Body of pancreas (tissue), 4 donors: ENCODE measurements around the gene LMO7. TPM values are rescaled to one million over a fixed set of nuclear protein-coding genes. Genes with fewer than 3 reads are reported as not detected.

Experiments
- ATAC-seq: fragments of 150-250 bp; one replicate; pipeline ENCODE4 v1.9.1; 2016
- DNase-seq, 4 donors: peaks; one replicate each; pipeline ENCODE4 v3.0.0-alpha.2; 2019
- H3K27ac ChIP-seq, 4 donors: fragments of 200-600 bp; sonication (generic); 1 replicate in 3 of 4; 2 replicates in 1 of 4; pipeline versions ENCODE4 v1.5.1 to v1.6.1; 2016 to 2019; ENCODE audit warnings: mild to moderate bottlenecking in 1 of 4, mixed read lengths in 1 of 4, moderate library complexity in 1 of 4
- H3K27me3 ChIP-seq, 2 donors: fragments of 200-600 bp; sonication (generic); one replicate each; pipeline ENCODE4 v1.6.0; 2016; ENCODE audit warnings: mild to moderate bottlenecking in 1 of 2
- H3K36me3 ChIP-seq, 2 donors: fragments of 200-600 bp; sonication (generic); replicated peaks in 1 of 2; 2 replicates each; pipeline ENCODE4 v1.5.1; 2016; ENCODE audit warnings: low read depth in 2 of 2; ENCODE audit not compliant: insufficient read depth in 1 of 2
- H3K4me1 ChIP-seq: fragments of 200-600 bp; sonication (generic); one replicate; pipeline ENCODE4 v1.6.0; 2016
- H3K4me3 ChIP-seq, 2 donors: fragments of 200-600 bp; sonication (generic); 1 replicate in 1 of 2; 2 replicates in 1 of 2; pipeline ENCODE4 v1.5.1; 2016 to 2019
- H3K9me3 ChIP-seq, 3 donors: fragments of 200-600 bp; sonication (generic); 1 replicate in 2 of 3; 2 replicates in 1 of 3; pipeline ENCODE4 v1.5.1; 2016
- POLR2A ChIP-seq, 3 donors: fragments of 450-650 bp; IDR thresholded peaks; one replicate each; pipeline ENCODE4 v1.6.1; 2016; ENCODE audit warnings: antibody characterized with exemption in 3 of 3, mild to moderate bottlenecking in 2 of 3
- WGBS, 2 donors: methylation state at CpG; one replicate each; pipeline ENCODE4 v1.1.5; 2017; 5-methylcytosine and 5-hydroxymethylcytosine counted together
- intact Hi-C: fragments of 100-400 bp; cut with DNase I; formaldehyde crosslinking; loops from one replicate; pipeline ENCODE4 v1.15.1; 2023
- total RNA-seq, 2 donors: library from RNA; depleted of rRNA; stranded (reverse); fragments of >200 nt; gene quantifications; one replicate each; pipeline ENCODE4 v1.1.0, GENCODE V29; 2016
- TF ChIP-seq, protein P1 (sequence below), 7 experiments: fragments of 450-650 bp in 4 of 7; fragments of 200-600 bp in 3 of 7; sonication (generic) in 3 of 7; IDR thresholded peaks; one replicate each; pipeline ENCODE4 v1.5.1; 2016 to 2019; ENCODE audit warnings: antibody characterized with exemption in 7 of 7

LMO7 gene
- total RNA-seq: 10 to 100 TPM; 50.6 to 56.0 TPM

DNA sequence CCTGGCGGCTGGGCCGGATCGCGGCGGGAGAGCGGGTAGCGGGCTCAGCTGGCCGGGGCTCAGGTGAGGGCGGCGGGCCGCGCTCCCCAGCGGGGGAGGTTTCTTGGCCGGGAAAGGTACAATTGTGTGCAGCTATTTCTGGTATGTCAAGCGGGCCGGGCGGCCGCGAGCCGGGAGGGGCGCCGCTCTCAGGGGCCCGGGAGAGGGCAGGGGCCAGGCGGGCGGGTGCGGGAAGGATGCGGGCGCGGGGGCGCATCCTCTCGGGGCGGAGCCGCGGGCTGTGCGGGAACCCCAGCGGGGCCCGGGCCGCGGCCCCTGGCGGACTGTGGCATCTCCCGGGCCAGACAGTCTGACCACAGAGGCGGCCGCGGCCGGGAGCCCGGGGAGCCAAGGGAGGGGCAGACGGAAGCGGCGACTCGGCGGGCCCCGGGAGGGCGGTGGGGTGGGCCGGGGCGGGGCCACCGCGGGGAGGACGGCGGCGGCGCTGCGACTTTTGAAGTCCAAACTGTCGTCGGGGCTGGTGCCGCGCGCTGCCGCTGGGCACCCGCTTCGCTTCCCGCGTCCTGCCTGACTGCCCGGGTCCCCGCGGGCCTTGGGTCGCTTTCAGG, at the start of gene LMO7:
TSS of gene LMO7 (plus strand) at position 503 of the 608 bp plus-strand sequence. CDS start 328 bp downstream, outside the sequence.
- peaks cover 18% of the 10 kb centered on the region for H3K4me1 ChIP-seq
- intact Hi-C loops: no loop called here
- WGBS, 2 donors: 0% methylated on average over 8 to 60 of the region's 76 CpGs
- H3K36me3 ChIP-seq: no peaks in the 10 kb centered on the region
- H3K27ac ChIP-seq: peak within 1 kb of the TSS; percentile 78 to 87 (median 86)
- peak; percentile 81 for ATAC-seq
- TF ChIP-seq, protein P1, sequence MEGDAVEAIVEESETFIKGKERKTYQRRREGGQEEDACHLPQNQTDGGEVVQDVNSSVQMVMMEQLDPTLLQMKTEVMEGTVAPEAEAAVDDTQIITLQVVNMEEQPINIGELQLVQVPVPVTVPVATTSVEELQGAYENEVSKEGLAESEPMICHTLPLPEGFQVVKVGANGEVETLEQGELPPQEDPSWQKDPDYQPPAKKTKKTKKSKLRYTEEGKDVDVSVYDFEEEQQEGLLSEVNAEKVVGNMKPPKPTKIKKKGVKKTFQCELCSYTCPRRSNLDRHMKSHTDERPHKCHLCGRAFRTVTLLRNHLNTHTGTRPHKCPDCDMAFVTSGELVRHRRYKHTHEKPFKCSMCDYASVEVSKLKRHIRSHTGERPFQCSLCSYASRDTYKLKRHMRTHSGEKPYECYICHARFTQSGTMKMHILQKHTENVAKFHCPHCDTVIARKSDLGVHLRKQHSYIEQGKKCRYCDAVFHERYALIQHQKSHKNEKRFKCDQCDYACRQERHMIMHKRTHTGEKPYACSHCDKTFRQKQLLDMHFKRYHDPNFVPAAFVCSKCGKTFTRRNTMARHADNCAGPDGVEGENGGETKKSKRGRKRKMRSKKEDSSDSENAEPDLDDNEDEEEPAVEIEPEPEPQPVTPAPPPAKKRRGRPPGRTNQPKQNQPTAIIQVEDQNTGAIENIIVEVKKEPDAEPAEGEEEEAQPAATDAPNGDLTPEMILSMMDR (IDR thresholded peaks at IDR 0.05): peak in 1 of 7 experiments; percentile 14
- TF ChIP-seq POLR2A (IDR thresholded peaks at IDR 0.05): peak in 2 of 3 donors; percentile 47 to 51
- H3K9me3 ChIP-seq: no peaks in the 10 kb centered on the region
- H3K27me3 ChIP-seq: peaks cover 0 to 3% of the 10 kb centered on the region in 2 donors
- peak within 1 kb of the TSS; percentile 48 to 56 for H3K4me3 ChIP-seq
- peak; percentile 54 to 65 (median 60) for DNase-seq

DNA sequence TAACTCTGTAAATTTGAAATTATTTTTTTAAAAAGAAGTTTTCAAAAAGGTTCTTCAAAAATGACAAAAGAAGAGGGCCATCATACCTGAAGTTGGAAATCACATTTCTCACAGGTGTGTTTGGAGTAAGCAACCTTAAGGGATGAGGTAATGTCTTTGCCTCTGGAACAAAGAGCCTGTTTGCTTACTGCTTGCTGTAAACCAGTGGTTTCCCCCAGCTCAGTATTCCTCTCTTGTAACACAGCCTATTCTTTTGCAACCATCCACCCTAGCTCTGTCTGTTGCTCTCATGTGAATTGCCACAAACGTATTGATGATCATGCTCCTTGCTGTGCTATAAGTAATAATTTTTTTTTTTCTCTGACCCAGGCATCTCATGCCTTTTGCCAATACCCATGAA, 48.5 kb upstream of the LMO7 start:
- no peak overlapping the region for H3K27ac ChIP-seq
- no peak for ATAC-seq
- TF ChIP-seq POLR2A (IDR thresholded peaks at IDR 0.05): no peak
- TF ChIP-seq, protein P1 (IDR thresholded peaks at IDR 0.05): no peak
- no peaks in the 10 kb centered on the region for H3K9me3 ChIP-seq
- 52 to 78% methylated on average over 1 of the region's 1 CpG for WGBS, 2 donors
- H3K36me3 ChIP-seq: peaks cover 0 to 7% of the 10 kb centered on the region in 2 donors
- intact Hi-C loops: no loop called here
- H3K4me3 ChIP-seq: no peak overlapping the region
- no peak for DNase-seq
- H3K27me3 ChIP-seq: no peaks in the 10 kb centered on the region
- no peaks in the 10 kb centered on the region for H3K4me1 ChIP-seq

DNA sequence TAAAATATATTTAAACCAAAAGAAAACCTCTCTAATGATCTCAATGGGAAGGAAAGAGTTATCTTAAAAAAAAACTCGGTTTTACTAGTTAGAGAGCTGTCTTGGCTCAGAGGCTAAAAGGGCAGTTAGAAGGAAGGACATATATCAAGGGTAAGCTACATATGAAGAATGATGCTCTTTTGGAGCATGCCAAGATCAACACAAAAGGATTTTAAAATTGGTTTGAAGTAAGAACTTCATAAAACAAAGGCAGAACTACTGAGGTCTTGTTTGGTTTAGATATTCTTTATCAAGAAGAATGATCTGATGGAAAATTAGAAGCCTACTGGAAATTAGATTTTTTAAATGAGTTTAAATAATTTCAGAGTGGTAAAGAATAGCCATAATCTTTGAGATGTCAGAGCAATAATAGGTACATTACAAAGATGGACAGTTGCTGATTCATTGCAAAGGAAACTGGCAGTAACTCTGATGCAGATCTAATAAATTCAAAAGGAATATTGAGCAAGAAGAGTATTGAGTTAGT, 39.4 kb upstream of the LMO7 start:
- H3K27ac ChIP-seq: no peak overlapping the region
- no peaks in the 10 kb centered on the region for H3K4me1 ChIP-seq
- WGBS, 2 donors: 38 to 46% methylated on average over 1 of the region's 1 CpG
- intact Hi-C loops: no loop called here
- no peaks in the 10 kb centered on the region for H3K9me3 ChIP-seq
- no peak for ATAC-seq
- no peaks in the 10 kb centered on the region for H3K36me3 ChIP-seq
- no peak for TF ChIP-seq POLR2A (IDR thresholded peaks at IDR 0.05)
- TF ChIP-seq, protein P1 (IDR thresholded peaks at IDR 0.05): no peak
- H3K4me3 ChIP-seq: no peak overlapping the region
- no peaks in the 10 kb centered on the region for H3K27me3 ChIP-seq
- no peak for DNase-seq

DNA sequence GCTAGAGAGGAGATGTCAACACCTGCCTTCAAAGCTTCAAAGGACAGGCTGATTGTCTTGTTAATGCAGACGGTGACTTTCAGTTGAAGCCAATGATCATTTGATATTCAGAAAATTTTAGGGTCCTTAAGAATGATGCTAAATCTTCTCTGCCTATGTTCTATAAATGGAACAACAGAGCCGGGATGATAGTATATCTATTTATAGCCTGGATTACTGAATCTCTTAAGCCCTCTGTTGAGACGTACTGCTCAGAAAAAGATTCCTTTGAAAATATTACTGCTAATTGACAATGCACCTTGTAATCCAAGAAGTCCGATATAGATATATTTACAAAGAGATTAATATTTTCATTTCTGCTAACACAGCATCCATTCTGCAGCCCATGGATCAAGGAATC, 35.8 kb upstream of the LMO7 start:
- ATAC-seq (no peak), DNase-seq (no peak)
- WGBS, 2 donors: 65 to 67% methylated on average over 4 of the region's 4 CpGs
- H3K4me1 ChIP-seq: no peaks in the 10 kb centered on the region
- peaks cover 0 to 3% of the 10 kb centered on the region in 2 donors for H3K36me3 ChIP-seq
- no peak overlapping the region for H3K27ac ChIP-seq
- H3K4me3 ChIP-seq: no peak overlapping the region
- intact Hi-C loops: no loop called here
- TF ChIP-seq POLR2A (IDR thresholded peaks at IDR 0.05): no peak
- TF ChIP-seq, protein P1 (IDR thresholded peaks at IDR 0.05): no peak
- H3K27me3 ChIP-seq: no peaks in the 10 kb centered on the region
- H3K9me3 ChIP-seq: no peaks in the 10 kb centered on the region

DNA sequence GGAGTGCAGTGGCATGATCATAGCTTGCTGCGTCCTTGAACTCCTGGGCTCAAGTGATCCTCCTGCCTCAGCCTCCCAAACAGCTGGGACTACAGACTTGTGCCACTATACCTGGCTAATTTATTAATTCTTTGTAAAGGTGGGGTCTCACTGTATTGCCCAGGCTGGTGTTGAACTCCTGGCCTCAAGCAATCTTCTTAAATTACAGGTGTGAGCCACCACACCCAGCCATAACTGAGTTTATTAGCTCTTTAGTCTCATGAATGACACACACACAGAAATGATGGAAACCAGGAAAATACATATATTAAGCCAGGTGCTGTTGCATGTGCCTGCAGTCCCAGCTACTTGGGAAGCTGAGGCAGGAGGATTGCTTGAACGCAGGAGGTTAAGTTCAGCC, 33.1 kb upstream of the LMO7 start:
- no peak for DNase-seq
- Histone ChIP-seq H3K27ac (no peak overlapping the region), H3K4me1 (peaks cover 6% of the 10 kb centered on the region), H3K27me3 (no peaks in the 10 kb centered on the region), H3K36me3 (peaks cover 0 to 3% of the 10 kb centered on the region in 2 donors), H3K9me3 (no peaks in the 10 kb centered on the region), H3K4me3 (no peak overlapping the region)
- intact Hi-C loops: no loop called here
- TF ChIP-seq POLR2A (IDR thresholded peaks at IDR 0.05): no peak
- TF ChIP-seq, protein P1 (IDR thresholded peaks at IDR 0.05): no peak
- WGBS, 2 donors: 94 to 98% methylated on average over 2 of the region's 2 CpGs
- no peak for ATAC-seq
